GM19468 (cell line): ENCODE results near the gene PLCB1.

ENCODE experiments used
- ATAC-seq: cut with Tn5 transposase; IDR thresholded peaks from one replicate; pipeline ENCODE4 v1.9.1; 2021; ENCODE audit warnings: mild to moderate bottlenecking, moderate library complexity, moderate number of reproducible peaks; ENCODE audit not compliant: unreplicated experiment; ENCODE audit errors: extremely low read depth

Gene PLCB1

GRCh38 chr20:8291200-8291599, 159.1 kb downstream of the PLCB1 start:
- no peak for ATAC-seq

- ATAC-seq, result no peak
These were observed 159.8 kb downstream of the PLCB1 start for GRCh38 chr20:8291873-8292272.

- ATAC-seq, result no peak
These were observed 160.7 kb downstream of the PLCB1 start for GRCh38 chr20:8292793-8293192.

- ATAC-seq, result no peak
These were observed 161.7 kb downstream of the PLCB1 start for GRCh38 chr20:8293750-8294149.

- no peak for ATAC-seq
These were observed 164.5 kb downstream of the PLCB1 start for GRCh38 chr20:8296536-8296935.

GRCh38 chr20:8298426-8299043, 166.5 kb downstream of the PLCB1 start:
- ATAC-seq, result no peak

- ATAC-seq, result no peak
These were observed 167.9 kb downstream of the PLCB1 start for GRCh38 chr20:8299921-8300320.

GRCh38 chr20:8301655-8302054, 169.6 kb downstream of the PLCB1 start:
- ATAC-seq, result no peak

- ATAC-seq, result no peak
These were observed 171.6 kb downstream of the PLCB1 start for GRCh38 chr20:8303651-8304050.

- no peak for ATAC-seq
These were observed 172.2 kb downstream of the PLCB1 start for GRCh38 chr20:8304124-8304816.

- ATAC-seq, result no peak
These were observed 173.4 kb downstream of the PLCB1 start for GRCh38 chr20:8305449-8305978.

GRCh38 chr20:8306937-8307336, 174.9 kb downstream of the PLCB1 start:
- ATAC-seq, result no peak

GRCh38 chr20:8309634-8310033, 177.6 kb downstream of the PLCB1 start:
- no peak for ATAC-seq

GRCh38 chr20:8310618-8311017, 178.6 kb downstream of the PLCB1 start:
- no peak for ATAC-seq

GRCh38 chr20:8313073-8313472, 181.0 kb downstream of the PLCB1 start:
- no peak for ATAC-seq

- no peak for ATAC-seq
These were observed 183.8 kb downstream of the PLCB1 start for GRCh38 chr20:8315639-8316573.

- no peak for ATAC-seq
These were observed 185.4 kb downstream of the PLCB1 start for GRCh38 chr20:8317448-8317847.

- ATAC-seq, result no peak
These were observed 187.0 kb downstream of the PLCB1 start for GRCh38 chr20:8318965-8319625.

GRCh38 chr20:8320306-8320705, 188.2 kb downstream of the PLCB1 start:
- no peak for ATAC-seq

GRCh38 chr20:8321001-8321400, 188.9 kb downstream of the PLCB1 start:
- ATAC-seq, result no peak
